GM18951 (cell line): ENCODE results near the gene HAPLN3.

Experiments used
- POLR2A ChIP-seq: IDR thresholded peaks from 4 replicates; pipeline ENCODE4 v1.6.1; 2011; ENCODE audit warnings: mild to moderate bottlenecking; ENCODE audit not compliant: insufficient read length, insufficient read depth; ENCODE audit errors: extremely low read depth
- in situ Hi-C: fragments of 300-500 bp; cut with MboI; formaldehyde crosslinking; loops from one replicate; pipeline ENCODE4 v1.12.0; 2022; ENCODE audit warnings: low sequenced_read_pairs, mixed read lengths, inconsistent platforms; ENCODE audit not compliant: unreplicated experiment

The HAPLN3 gene

GRCh38 chr15:88834211-88834812 lies 61.0 kb downstream of the HAPLN3 start:
- TF ChIP-seq POLR2A = no peak
- in situ Hi-C loops = no loop called here

DNA sequence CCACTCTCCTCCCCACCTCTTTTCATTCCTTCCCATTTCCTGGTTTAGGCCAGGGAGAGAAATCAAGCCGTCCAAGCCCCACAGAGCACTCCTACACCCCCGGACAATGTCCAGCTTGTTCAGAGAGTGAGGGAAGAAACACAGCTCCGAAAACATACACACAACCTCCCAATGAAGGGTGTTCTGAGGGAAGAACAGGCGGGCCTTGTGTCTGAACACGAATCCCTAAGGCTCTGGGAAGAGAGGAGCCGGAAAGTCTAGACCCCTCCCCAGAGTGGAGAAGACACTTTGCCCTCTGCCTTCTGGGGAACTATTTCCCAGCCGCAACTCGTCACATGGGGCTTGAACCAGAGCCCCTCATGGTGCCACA lies 61.6 kb downstream of the HAPLN3 start:
- in situ Hi-C loops = no loop called here
- no peak for TF ChIP-seq POLR2A

DNA sequence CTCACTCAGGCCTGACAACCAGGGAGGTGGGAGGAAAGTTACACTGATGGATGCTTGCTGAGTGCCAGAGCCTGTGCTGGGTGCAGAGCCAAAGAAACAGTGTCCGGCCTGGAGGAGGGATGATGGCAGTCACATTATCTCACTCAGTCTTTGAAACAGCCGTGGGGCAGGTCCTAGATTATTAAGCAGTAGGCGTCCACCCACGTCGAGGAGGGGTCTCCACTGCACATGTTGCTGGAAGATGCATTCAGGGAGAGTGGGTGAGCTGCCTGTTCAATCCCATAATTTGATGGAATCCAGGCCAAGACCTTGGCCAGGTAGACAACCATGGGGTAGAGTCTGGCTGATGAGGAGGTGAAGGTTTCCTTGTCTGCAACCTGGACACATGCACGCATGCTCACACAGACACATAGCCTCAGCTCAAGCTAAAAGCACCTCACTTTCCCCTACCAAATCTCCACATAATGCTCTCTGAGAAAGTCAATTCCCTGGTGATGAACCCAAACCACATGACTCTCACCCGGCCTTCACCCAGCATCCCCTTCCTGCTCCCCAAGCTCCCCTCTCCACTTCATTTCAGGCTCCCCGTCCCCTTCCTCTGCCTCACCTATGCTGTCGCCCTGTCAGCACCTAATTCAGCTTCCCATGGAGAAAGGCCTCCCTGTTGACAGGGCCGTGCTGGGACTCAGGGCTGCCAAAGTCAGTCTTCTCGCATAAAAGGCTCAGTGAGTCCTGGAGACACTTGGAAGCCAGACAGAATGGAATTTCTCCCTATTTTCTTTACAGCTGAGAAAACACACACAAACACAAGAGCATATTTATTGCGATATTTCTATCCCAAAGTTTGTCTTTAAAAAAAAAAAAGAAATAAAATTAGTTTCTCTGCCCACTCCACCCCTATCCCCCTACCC lies 62.3 kb downstream of the HAPLN3 start:
- no peak for TF ChIP-seq POLR2A
- in situ Hi-C loops = no loop called here

DNA sequence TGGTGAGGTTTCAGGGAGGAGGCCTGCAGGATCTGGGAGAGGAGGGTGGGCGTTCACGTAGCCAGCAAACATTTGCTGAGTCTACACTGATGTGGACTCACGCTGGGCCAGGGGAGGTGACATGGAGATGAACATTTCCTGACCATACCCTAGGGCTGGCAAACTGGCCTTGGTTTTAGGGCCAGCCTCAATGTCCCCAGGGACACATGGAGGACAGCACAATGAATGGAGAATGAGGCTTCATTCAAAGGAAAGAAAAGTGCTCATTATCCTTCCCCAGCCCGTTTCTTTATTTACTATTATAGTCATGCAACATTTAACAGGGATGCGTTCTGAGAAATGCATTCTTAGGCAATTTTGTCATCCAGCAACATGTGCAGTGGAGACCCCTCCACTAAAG lies 65.3 kb downstream of the HAPLN3 start:
- in situ Hi-C loops = no loop called here
- no peak for TF ChIP-seq POLR2A

DNA sequence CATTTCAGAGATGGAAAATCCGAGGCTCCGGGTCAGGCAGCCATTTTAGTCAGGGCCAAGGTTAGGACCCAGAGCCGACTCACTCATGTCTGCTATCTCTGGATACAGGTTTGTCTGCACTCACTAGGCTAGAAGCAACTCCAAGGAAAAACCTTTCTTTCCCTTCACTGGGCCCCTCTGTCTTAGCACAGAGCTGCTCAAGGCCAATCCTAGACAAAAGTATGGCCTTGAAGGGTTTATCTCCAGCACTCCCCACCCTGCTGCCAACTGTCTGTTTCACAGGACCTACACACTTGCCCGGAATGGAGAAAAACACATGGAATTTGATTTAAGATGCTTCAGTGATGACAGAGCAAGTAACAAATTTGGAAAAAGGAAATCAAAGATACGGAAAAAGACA lies 66.6 kb downstream of the HAPLN3 start:
- in situ Hi-C loops = no loop called here
- TF ChIP-seq POLR2A = no peak
